ENCODE data around the gene FMNL2.

The FMNL2 gene

DNA sequence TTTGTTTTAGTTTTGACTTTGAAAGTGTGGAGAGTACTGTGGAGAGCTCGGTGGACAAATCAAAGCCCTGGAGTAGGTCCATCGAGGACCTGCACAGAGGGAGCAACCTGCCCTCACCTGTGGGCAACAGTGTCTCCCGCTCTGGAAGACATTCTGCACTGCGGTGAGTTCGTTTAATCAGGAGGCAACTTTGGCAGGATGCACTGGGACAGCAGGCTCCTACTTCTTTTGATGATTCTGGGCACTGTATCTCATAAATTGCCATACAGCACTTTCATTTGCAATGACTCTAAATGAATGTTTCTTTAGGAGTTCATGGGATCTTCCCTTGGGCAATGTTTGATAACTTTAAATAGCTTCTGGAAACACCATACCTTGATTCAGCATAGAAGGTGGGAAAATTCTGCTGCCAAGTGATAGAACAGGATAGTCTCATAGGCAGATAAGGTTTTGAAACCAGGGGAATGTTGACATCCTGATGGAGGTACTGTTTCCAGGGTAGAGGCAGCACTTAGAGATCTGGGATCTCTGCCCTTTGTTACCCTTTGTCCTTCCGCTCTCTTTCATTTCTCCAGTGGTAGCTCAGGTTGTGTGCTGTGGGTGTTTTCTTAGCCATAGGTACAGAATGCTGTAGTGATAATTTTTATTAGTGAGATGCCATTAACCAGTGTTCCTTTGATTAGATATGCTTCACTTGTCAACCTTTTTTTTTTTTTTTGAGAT lies 226.1 kb downstream of the FMNL2 start:
- H3K27ac ChIP-seq (ENCODE audit: low read depth, low read length): no peak overlapping the region
- no peaks in the 10 kb centered on the region for H3K27me3 ChIP-seq (ENCODE audit: control insufficient read depth, insufficient read depth, low read length)
- H3K4me1 ChIP-seq (ENCODE audit: control insufficient read depth, insufficient read depth, low read length): peaks cover 13% of the 10 kb centered on the region; the same call in 1 of the 2 replicates
- peaks cover 23% of the 10 kb centered on the region for H3K36me3 ChIP-seq (ENCODE audit: control insufficient read depth, insufficient read depth, low read length)
- no peak overlapping the region for H3K4me3 ChIP-seq (ENCODE audit: low read depth, low read length)
- no peaks in the 10 kb centered on the region for H3K9me3 ChIP-seq (ENCODE audit: control insufficient read depth, insufficient read depth, low read length)
- H3K9ac ChIP-seq (ENCODE audit: low read depth, low read length): no peak overlapping the region

GRCh38 chr2:152562198-152562884 lies 227.4 kb downstream of the FMNL2 start:
- no peaks in the 10 kb centered on the region for H3K27me3 ChIP-seq (ENCODE audit: control insufficient read depth, insufficient read depth, low read length)
- no peak overlapping the region for H3K27ac ChIP-seq (ENCODE audit: low read depth, low read length)
- no peak overlapping the region for H3K4me3 ChIP-seq (ENCODE audit: low read depth, low read length)
- H3K9me3 ChIP-seq (ENCODE audit: control insufficient read depth, insufficient read depth, low read length): no peaks in the 10 kb centered on the region
- H3K36me3 ChIP-seq (ENCODE audit: control insufficient read depth, insufficient read depth, low read length): peaks cover 23% of the 10 kb centered on the region
- no peak overlapping the region for H3K9ac ChIP-seq (ENCODE audit: low read depth, low read length)
- peaks cover 4% of the 10 kb centered on the region; the same call in 1 of the 2 replicates for H3K4me1 ChIP-seq (ENCODE audit: control insufficient read depth, insufficient read depth, low read length)

- Histone ChIP-seq H3K9me3 (ENCODE audit: control insufficient read depth, insufficient read depth, low read length) (no peaks in the 10 kb centered on the region), H3K36me3 (ENCODE audit: control insufficient read depth, insufficient read depth, low read length) (peaks cover 23% of the 10 kb centered on the region), H3K4me1 (ENCODE audit: control insufficient read depth, insufficient read depth, low read length) (no peaks in the 10 kb centered on the region), H3K9ac (ENCODE audit: low read depth, low read length) (no peak overlapping the region), H3K27me3 (ENCODE audit: control insufficient read depth, insufficient read depth, low read length) (no peaks in the 10 kb centered on the region), H3K27ac (ENCODE audit: low read depth, low read length) (no peak overlapping the region), H3K4me3 (ENCODE audit: low read depth, low read length) (no peak overlapping the region)
Observed at GRCh38 chr2:152563764-152564163, 228.8 kb downstream of the FMNL2 start.

DNA sequence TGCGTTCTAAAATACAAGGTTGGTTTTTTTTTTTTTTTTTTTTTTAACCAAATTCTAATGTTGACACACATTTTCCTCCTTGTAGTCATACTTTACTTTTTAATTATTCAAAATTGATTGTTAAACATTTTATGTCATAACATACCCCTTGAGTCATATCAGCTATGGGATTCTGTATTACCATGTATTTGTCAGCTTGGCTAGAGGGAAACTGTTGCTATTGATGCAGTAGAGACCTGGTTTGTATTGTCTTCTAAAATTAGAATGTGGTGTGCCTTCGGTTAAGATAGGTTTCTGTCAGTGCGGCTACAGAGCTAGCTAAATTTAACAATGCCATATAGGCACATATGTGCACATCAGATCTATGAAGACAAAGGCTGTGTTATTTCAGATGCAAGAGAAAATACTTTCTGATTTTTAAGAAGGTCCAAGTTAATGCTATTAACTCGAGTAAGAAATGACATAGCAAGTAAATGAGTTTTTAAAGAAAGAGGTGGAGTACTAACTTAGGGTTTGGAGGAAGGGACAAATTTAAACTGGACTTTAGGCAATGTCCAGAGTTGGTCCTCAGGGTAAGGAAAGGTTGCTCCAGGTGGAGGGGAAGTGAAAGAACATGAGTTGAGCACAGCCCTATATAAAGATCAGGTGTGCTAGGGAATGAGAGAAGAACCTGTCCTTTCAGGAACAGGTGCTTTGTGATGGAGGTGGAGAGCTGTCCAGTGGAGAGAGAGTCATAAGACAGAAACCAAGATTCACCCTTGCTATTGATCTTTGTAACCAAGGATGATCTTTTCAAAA lies 230.0 kb downstream of the FMNL2 start:
- no peaks in the 10 kb centered on the region for H3K9me3 ChIP-seq (ENCODE audit: control insufficient read depth, insufficient read depth, low read length)
- H3K36me3 ChIP-seq (ENCODE audit: control insufficient read depth, insufficient read depth, low read length): peaks cover 14% of the 10 kb centered on the region
- no peaks in the 10 kb centered on the region for H3K4me1 ChIP-seq (ENCODE audit: control insufficient read depth, insufficient read depth, low read length)
- H3K27ac ChIP-seq (ENCODE audit: low read depth, low read length): no peak overlapping the region
- no peak overlapping the region for H3K9ac ChIP-seq (ENCODE audit: low read depth, low read length)
- no peak overlapping the region for H3K4me3 ChIP-seq (ENCODE audit: low read depth, low read length)
- H3K27me3 ChIP-seq (ENCODE audit: control insufficient read depth, insufficient read depth, low read length): no peaks in the 10 kb centered on the region

DNA sequence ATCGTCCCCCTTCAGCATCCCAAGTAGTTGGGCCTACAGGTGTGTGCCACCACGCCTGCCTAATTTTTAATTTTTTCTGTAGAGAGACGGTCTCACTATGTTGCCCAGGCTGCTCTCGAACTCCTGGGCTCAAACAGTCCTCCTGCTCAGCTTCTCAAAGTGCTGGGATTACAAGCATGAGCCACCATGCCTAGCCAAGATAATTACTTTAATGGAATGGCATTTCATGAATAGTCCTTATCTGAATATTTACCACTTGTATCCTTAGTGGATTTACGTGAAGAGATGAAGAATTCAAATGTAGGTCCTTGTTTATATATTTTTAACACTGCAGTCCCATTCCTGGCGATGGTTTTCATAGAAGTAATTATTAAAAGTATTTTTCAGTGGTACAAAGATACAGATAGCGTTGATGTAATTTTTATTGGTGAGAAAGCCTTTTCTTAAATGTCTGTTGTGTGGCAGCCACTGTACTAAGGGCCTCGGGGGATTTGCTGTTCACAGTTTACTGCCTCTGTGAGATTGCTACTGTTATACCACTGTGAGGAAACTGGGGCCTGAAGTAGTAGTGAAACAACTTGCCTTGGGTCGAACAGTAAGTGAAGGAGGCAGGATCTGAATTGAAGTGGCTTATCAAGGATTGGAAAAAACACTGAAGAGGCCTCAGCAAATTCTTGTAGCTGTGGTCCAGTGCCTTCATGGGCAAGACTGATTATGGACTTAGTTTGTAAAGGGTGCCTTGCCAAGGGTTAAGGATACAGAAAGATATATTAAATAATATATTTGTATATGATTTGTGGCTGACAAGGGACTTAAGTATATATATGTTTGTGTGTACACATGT lies 231.1 kb downstream of the FMNL2 start:
- Histone ChIP-seq H3K4me3 (ENCODE audit: low read depth, low read length) (no peak overlapping the region), H3K4me1 (ENCODE audit: control insufficient read depth, insufficient read depth, low read length) (0 out of 2 replicates have a peak, but pooled peaks cover under 1% of the 10 kb centered on the region), H3K9me3 (ENCODE audit: control insufficient read depth, insufficient read depth, low read length) (no peaks in the 10 kb centered on the region), H3K27me3 (ENCODE audit: control insufficient read depth, insufficient read depth, low read length) (no peaks in the 10 kb centered on the region), H3K9ac (ENCODE audit: low read depth, low read length) (no peak overlapping the region), H3K36me3 (ENCODE audit: control insufficient read depth, insufficient read depth, low read length) (peaks cover 10% of the 10 kb centered on the region), H3K27ac (ENCODE audit: low read depth, low read length) (no peak overlapping the region)

GRCh38 chr2:152566728-152567069 lies 231.7 kb downstream of the FMNL2 start:
- Histone ChIP-seq H3K36me3 (ENCODE audit: control insufficient read depth, insufficient read depth, low read length) (peaks cover 7% of the 10 kb centered on the region), H3K4me3 (ENCODE audit: low read depth, low read length) (no peak overlapping the region), H3K9me3 (ENCODE audit: control insufficient read depth, insufficient read depth, low read length) (no peaks in the 10 kb centered on the region), H3K9ac (ENCODE audit: low read depth, low read length) (no peak overlapping the region), H3K27me3 (ENCODE audit: control insufficient read depth, insufficient read depth, low read length) (no peaks in the 10 kb centered on the region), H3K27ac (ENCODE audit: low read depth, low read length) (no peak overlapping the region), H3K4me1 (ENCODE audit: control insufficient read depth, insufficient read depth, low read length) (0 out of 2 replicates have a peak, but pooled peaks cover 3% of the 10 kb centered on the region)

DNA sequence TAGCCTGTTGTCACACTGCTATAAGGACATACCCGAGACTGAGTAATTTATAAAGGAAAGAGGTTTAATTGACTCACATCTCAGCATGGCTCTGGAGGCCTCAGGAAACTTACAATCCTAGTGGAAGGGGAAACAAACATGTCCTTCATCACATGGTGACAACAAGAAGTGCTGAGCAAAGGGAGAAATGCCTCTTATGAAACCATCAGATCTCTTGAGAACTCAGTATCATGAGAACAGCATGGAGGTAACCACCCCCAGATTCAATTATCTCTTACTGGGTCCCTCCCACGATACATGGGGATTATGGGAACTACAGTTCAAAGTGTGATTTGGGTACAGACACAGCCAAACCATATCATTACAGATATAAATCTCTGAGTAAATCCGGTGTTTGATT lies 233.6 kb downstream of the FMNL2 start:
- no peak overlapping the region for H3K9ac ChIP-seq (ENCODE audit: low read depth, low read length)
- H3K4me1 ChIP-seq (ENCODE audit: control insufficient read depth, insufficient read depth, low read length): 0 out of 2 replicates have a peak, but pooled peaks cover 3% of the 10 kb centered on the region
- H3K4me3 ChIP-seq (ENCODE audit: low read depth, low read length): no peak overlapping the region
- no peaks in the 10 kb centered on the region for H3K9me3 ChIP-seq (ENCODE audit: control insufficient read depth, insufficient read depth, low read length)
- H3K27ac ChIP-seq (ENCODE audit: low read depth, low read length): no peak overlapping the region
- no peaks in the 10 kb centered on the region for H3K27me3 ChIP-seq (ENCODE audit: control insufficient read depth, insufficient read depth, low read length)
- H3K36me3 ChIP-seq (ENCODE audit: control insufficient read depth, insufficient read depth, low read length): 0 out of 2 replicates have a peak, but pooled peaks cover 3% of the 10 kb centered on the region

- no peak overlapping the region for H3K27ac ChIP-seq (ENCODE audit: low read depth, low read length)
- no peaks in the 10 kb centered on the region for H3K27me3 ChIP-seq (ENCODE audit: control insufficient read depth, insufficient read depth, low read length)
- no peaks in the 10 kb centered on the region for H3K36me3 ChIP-seq (ENCODE audit: control insufficient read depth, insufficient read depth, low read length)
- H3K9ac ChIP-seq (ENCODE audit: low read depth, low read length): no peak overlapping the region
- no peak overlapping the region for H3K4me3 ChIP-seq (ENCODE audit: low read depth, low read length)
- no peaks in the 10 kb centered on the region for H3K9me3 ChIP-seq (ENCODE audit: control insufficient read depth, insufficient read depth, low read length)
- 0 out of 2 replicates have a peak, but pooled peaks cover 3% of the 10 kb centered on the region for H3K4me1 ChIP-seq (ENCODE audit: control insufficient read depth, insufficient read depth, low read length)
Observed at GRCh38 chr2:152569186-152569585, 234.2 kb downstream of the FMNL2 start.

- Histone ChIP-seq H3K4me1 (ENCODE audit: control insufficient read depth, insufficient read depth, low read length) (0 out of 2 replicates have a peak, but pooled peaks cover 8% of the 10 kb centered on the region), H3K9ac (ENCODE audit: low read depth, low read length) (no peak overlapping the region), H3K27ac (ENCODE audit: low read depth, low read length) (no peak overlapping the region), H3K27me3 (ENCODE audit: control insufficient read depth, insufficient read depth, low read length) (no peaks in the 10 kb centered on the region), H3K9me3 (ENCODE audit: control insufficient read depth, insufficient read depth, low read length) (no peaks in the 10 kb centered on the region), H3K4me3 (ENCODE audit: low read depth, low read length) (no peak overlapping the region), H3K36me3 (ENCODE audit: control insufficient read depth, insufficient read depth, low read length) (no peaks in the 10 kb centered on the region)
Observed at GRCh38 chr2:152571048-152571766, 236.2 kb downstream of the FMNL2 start.

DNA sequence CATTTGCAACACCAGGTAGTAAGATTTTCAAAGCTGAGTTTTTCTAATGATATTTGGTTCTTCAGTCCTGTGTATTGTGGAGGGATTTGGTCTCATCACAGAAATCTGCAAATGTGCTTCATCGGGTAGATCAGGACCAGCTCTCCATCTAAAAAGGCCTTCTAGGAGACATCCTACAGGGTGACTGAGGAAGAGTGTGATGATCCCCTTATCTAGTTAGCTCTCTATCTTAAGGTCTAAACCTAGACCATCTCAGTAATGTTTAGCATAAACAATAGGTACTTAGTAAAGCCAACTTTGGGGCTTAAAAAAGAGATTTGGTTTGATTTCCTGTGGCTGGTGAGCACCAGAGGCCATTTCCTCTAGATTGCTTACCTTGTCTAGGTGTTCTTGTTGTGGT lies 237.1 kb downstream of the FMNL2 start:
- Histone ChIP-seq H3K27ac (ENCODE audit: low read depth, low read length) (no peak overlapping the region), H3K9me3 (ENCODE audit: control insufficient read depth, insufficient read depth, low read length) (no peaks in the 10 kb centered on the region)

More for the DNA sequence above, 237.1 kb downstream of the FMNL2 start:
- Histone ChIP-seq H3K9ac (ENCODE audit: low read depth, low read length) (no peak overlapping the region), H3K27me3 (ENCODE audit: control insufficient read depth, insufficient read depth, low read length) (no peaks in the 10 kb centered on the region), H3K36me3 (ENCODE audit: control insufficient read depth, insufficient read depth, low read length) (no peaks in the 10 kb centered on the region), H3K4me3 (ENCODE audit: low read depth, low read length) (no peak overlapping the region), H3K4me1 (ENCODE audit: control insufficient read depth, insufficient read depth, low read length) (peaks cover 12% of the 10 kb centered on the region)
